ENCODE results near the gene TRIM50.
"Not testable (repeated sequence)": the region's sequence is repeated elsewhere in the genome, so short reads cannot be mapped to it uniquely, and the experiment has no call there.

Gene TRIM50

DNA sequence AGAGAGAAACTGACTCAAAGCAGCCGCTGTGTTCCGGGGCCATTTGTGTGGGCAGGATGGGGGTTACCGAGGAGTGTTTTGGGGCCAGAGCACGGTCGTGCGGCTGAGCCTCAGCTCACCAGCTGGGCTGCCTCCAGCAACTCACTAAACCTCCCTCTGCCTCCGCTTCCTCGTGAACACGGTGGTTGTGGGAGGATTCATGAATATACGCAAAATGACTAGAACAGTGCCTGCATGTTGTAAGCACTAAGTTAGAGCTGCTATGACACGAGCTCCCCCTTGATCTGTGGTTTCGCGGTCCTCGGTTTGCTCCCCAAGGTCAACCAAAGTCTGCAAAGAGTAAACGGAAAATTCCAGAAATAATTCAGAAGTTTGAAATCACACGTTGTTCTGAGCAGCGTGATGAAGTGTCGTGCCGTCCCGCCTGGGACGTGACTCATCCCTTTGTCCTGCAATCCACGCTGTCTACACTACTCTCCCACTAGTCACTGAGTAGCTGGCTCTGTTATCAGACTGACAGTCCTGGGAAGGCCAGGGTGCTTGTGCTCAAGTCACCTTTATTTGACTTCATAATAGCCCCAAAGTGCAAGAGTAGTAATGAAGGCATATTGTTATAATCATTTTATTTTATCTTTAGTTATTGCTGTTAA lies 61.0 kb downstream of the TRIM50 start:
- not testable (repeated sequence) for H3K9me3 ChIP-seq (ENCODE audit: control insufficient read depth, insufficient read depth, low read length); H3K9ac ChIP-seq (ENCODE audit: low read depth, low read length); H3K4me1 ChIP-seq (ENCODE audit: control insufficient read depth, insufficient read depth, low read length); H3K27me3 ChIP-seq (ENCODE audit: control insufficient read depth, insufficient read depth, low read length); H3K36me3 ChIP-seq (ENCODE audit: control insufficient read depth, insufficient read depth, low read length); H3K4me3 ChIP-seq (ENCODE audit: low read depth, low read length)
